Cardiac fibroblast (primary cell): Measurements from ENCODE around the gene DTX3L.
"Not testable (repeated sequence)": the region's sequence is repeated elsewhere in the genome, so short reads cannot be mapped to it uniquely, and the experiment has no call there.

Experiments used
- DNase-seq, 2 donors: peaks; one replicate each; pipeline versions ENCODE4 v3.0.0 to v3.0.0-alpha.2; 2010; ENCODE audit warnings: low read depth in 2 of 2
- H3K4me3 ChIP-seq, 2 donors: replicated peaks in 1 of 2; 1 replicate in 1 of 2; 2 replicates in 1 of 2; pipeline ENCODE4 v1.5.1; 2011; ENCODE audit warnings: low read depth in 2 of 2, low read length in 2 of 2, mild to moderate bottlenecking in 2 of 2, moderate library complexity in 1 of 2
- CTCF ChIP-seq: IDR thresholded peaks from one replicate; pipeline ENCODE4 v1.5.1; 2011; ENCODE audit warnings: low read depth, mild to moderate bottlenecking, low read length, inconsistent platforms

DTX3L gene

GRCh38 chr3:122557356-122557755 lies 6.8 kb upstream of the DTX3L start:
- no peak for DNase-seq
- no peak for TF ChIP-seq CTCF
- no peak overlapping the region for H3K4me3 ChIP-seq

GRCh38 chr3:122558605-122559004 lies 5.5 kb upstream of the DTX3L start:
- TF ChIP-seq CTCF = no peak
- H3K4me3 ChIP-seq = no peak overlapping the region
- DNase-seq = no peak

- DNase-seq = no peak
- no peak overlapping the region for H3K4me3 ChIP-seq
- TF ChIP-seq CTCF = no peak
Measured at GRCh38 chr3:122559906-122560305, 4.2 kb upstream of the DTX3L start.

- peak; percentile 79 to 81 for DNase-seq
Measured at GRCh38 chr3:122560680-122561079, 3.5 kb upstream of the DTX3L start.

DNA sequence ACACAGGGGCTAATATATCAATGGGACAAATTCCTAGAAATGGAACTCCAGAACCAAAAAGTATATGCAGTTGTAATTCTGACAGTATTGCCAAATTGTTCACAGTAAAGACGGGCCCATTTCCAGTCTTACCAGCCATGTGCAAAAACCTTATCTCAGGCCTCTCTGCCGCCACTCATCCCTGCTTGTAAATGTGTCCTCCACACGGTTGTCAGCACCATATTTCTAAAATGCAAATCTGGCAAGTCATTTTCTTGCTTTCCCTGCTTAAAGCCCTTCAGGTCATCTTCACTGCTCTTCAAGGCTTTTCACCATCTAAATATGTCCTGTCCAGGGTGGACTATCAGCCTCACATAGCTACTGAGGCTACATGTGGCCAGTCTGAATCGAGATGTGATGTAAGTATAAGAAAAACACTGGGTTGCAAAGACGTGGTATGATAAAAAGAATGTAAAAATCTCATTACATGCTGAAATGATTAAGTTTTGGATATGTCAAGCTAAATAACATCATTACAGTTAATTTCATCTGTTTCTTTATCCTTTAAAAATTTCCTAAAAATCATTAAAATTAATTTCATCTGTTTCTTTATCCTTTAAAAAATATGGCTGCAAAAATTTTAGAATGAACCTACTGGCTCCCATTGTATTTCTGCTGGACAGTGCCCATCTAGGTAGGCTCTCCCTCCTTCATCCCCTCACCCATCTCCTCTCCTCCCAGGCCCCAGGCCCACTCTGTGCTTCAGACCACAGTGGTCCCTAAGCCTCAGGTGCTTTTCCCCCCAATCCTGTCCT lies 1.0 kb upstream of the DTX3L start:
- DNase-seq = no peak
- no peak for TF ChIP-seq CTCF
- H3K4me3 ChIP-seq = peak overlapping the region; percentile 69 to 88

More at GRCh38 chr3:122560680-122561079, 3.5 kb upstream of the DTX3L start:
- peak; percentile 60 for TF ChIP-seq CTCF
- no peak overlapping the region for H3K4me3 ChIP-seq

DNA sequence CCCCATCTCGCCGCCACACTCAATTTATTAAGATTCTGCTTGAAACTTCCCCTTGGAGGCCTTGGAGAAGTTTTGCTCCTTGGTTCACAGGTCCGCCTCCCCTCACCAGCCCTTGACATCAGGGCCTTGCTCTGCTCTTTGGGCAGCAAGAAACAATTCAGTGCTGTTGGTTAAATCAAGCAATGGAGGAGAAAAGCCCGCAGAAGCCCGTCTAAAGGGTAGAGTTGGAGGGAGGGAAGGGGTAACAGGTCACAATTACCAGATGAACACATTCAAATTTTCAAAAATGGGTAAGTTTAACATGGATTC lies 467 bp upstream of the DTX3L start:
- peak overlapping the region; percentile 69 to 88 for H3K4me3 ChIP-seq
- peak; percentile 24 to 31 for DNase-seq
- no peak for TF ChIP-seq CTCF

- DNase-seq, H3K4me3 ChIP-seq: not testable (repeated sequence)
Measured at GRCh38 chr3:122568131-122568530, 4.0 kb downstream of the DTX3L start.
